Spleen (tissue), 11 donors: ENCODE results near the gene RMDN3. TPM values are rescaled to one million over a fixed set of nuclear protein-coding genes. Genes with fewer than 3 reads are reported as not detected.
A peak's percentile ranks its signal among the peaks of the same experiment; 100 is the strongest.

Experiments used
- DNase-seq: peaks from one replicate; pipeline ENCODE4 v3.0.0-alpha.2; 2020
- H3K27ac ChIP-seq, 8 donors: fragments of 200-600 bp; sonication (generic) in 7 of 8; 1 replicate in 4 of 8; 2 replicates in 4 of 8; pipeline versions ENCODE4 v1.5.0 to v1.8.0; 2016 to 2021; ENCODE audit warnings: inconsistent platforms in 4 of 8, mild to moderate bottlenecking in 4 of 8, moderate library complexity in 1 of 8
- H3K27me3 ChIP-seq, 7 donors: fragments of 200-600 bp; sonication (generic) in 6 of 7; replicated peaks in 1 of 7; 1 replicate in 4 of 7; 2 replicates in 3 of 7; pipeline versions ENCODE4 v1.5.0 to v1.8.0; 2016 to 2021; ENCODE audit warnings: inconsistent platforms in 3 of 7, mild to moderate bottlenecking in 1 of 7
- H3K36me3 ChIP-seq, 6 donors: fragments of 200-600 bp; sonication (generic) in 5 of 6; 1 replicate in 4 of 6; 2 replicates in 2 of 6; pipeline versions ENCODE4 v1.5.0 to v1.8.0; 2016 to 2021; ENCODE audit warnings: inconsistent platforms in 2 of 6
- H3K4me1 ChIP-seq, 6 donors: fragments of 200-600 bp; sonication (generic) in 5 of 6; 1 replicate in 3 of 6; 2 replicates in 3 of 6; pipeline versions ENCODE4 v1.5.0 to v1.8.0; 2016 to 2021; ENCODE audit warnings: inconsistent platforms in 3 of 6
- H3K4me3 ChIP-seq, 8 donors: fragments of 200-600 bp; sonication (generic) in 7 of 8; 1 replicate in 4 of 8; 2 replicates in 4 of 8; pipeline versions ENCODE4 v1.5.0 to v1.8.0; 2016 to 2021; ENCODE audit warnings: inconsistent platforms in 4 of 8, mild to moderate bottlenecking in 4 of 8, moderate library complexity in 2 of 8
- H3K9me3 ChIP-seq, 8 donors: fragments of 200-600 bp; sonication (generic) in 7 of 8; 1 replicate in 4 of 8; 2 replicates in 4 of 8; pipeline versions ENCODE4 v1.5.0 to v1.8.0; 2016 to 2021; ENCODE audit warnings: inconsistent platforms in 4 of 8
- CTCF ChIP-seq, 11 experiments: fragments of 200-600 bp in 7 of 11; fragments of 450-650 bp in 4 of 11; sonication (generic) in 4 of 11; IDR thresholded peaks in 8 of 11; conservative IDR thresholded peaks in 3 of 11; 1 replicate in 7 of 11; 2 replicates in 4 of 11; pipeline versions ENCODE4 v1.4.0 to v1.8.0; 2016 to 2021; ENCODE audit warnings: antibody characterized with exemption in 11 of 11, inconsistent platforms in 4 of 11, mild to moderate bottlenecking in 1 of 11
- POLR2A ChIP-seq, 3 donors: fragments of 450-650 bp; IDR thresholded peaks; one replicate each; pipeline ENCODE4 v1.5.1; 2017; ENCODE audit warnings: antibody characterized with exemption in 3 of 3, mild to moderate bottlenecking in 1 of 3
- POLR2AphosphoS5 ChIP-seq, 3 donors: sonication (generic); formaldehyde crosslinking; IDR thresholded peaks; one replicate each; pipeline ENCODE4 v1.5.1; 2017; ENCODE audit warnings: antibody characterized with exemption in 3 of 3
- WGBS, 5 donors: extraction: QIAGEN DNeasy Blood & Tissue Kit in 3 of 5; methylation state at CpG; one replicate each; pipeline versions ENCODE4 v1.1.5 to v1.1.7; 2013 to 2018; 5-methylcytosine and 5-hydroxymethylcytosine counted together
- intact Hi-C: fragments of 100-400 bp; cut with DNase I; formaldehyde crosslinking; loops from one replicate; pipeline ENCODE4 v1.15.0; 2023; ENCODE audit warnings: low total_unique reads
- polyA plus RNA-seq, 3 donors: library from polyadenylated mRNA; stranded (reverse); fragments of 200-250 nt; gene quantifications; one replicate each; pipeline ENCODE4 v1.2.1, GENCODE V29; 2013
- total RNA-seq, 7 donors: library from RNA; depleted of rRNA in 3 of 7; stranded (reverse); fragments of >200 nt in 3 of 7; fragmentation: NEBNext Ultra II Directional in 4 of 7; extraction: Animal tissue kit (Norgen Biotek cat#: 25700) in 4 of 7; gene quantifications; one replicate each; pipeline versions ENCODE4 v1.1.0 to v1.2.1, GENCODE V29; 2016 to 2021
- donor health status: healthy with polysubstance abuse.
- donor health status: DM: no; HTN: no; CAD: no; lungs with moderate emphysema.
- donor health status: DM: no; HTN: no; CAD: no.
- donor health status: Bipolar disorder and iron deficiency.
- donor health status: healthy.
- donor health status: DM: no; HTN: no; CAD: no.
- donor health status: DM: yes; HTN: yes; CAD: no.

Gene RMDN3
- total and polyA plus RNA-seq, 10 donors = 13.0 to 32.2 (median 23.2) TPM

- H3K36me3 ChIP-seq = peaks cover 3 to 99% (median 52%) of the 10 kb centered on the region in 6 donors
- intact Hi-C loops = no loop called here
- WGBS, 5 donors = 65 to 87% (median 81%) methylated on average over 5 to 7 of the region's 7 CpGs
- H3K9me3 ChIP-seq = no peaks in the 10 kb centered on the region
- H3K4me1 ChIP-seq = peaks cover 2 to 56% (median 16%) of the 10 kb centered on the region in 6 donors
- no peaks in the 10 kb centered on the region for H3K27me3 ChIP-seq
- TF ChIP-seq CTCF (IDR thresholded peaks at IDR 0.05 in 8 of 11, conservative IDR thresholded peaks at IDR 0.05 in 3 of 11) = no peak
- no peak for TF ChIP-seq POLR2A (IDR thresholded peaks at IDR 0.05)
- no peak for TF ChIP-seq POLR2AphosphoS5 (IDR thresholded peaks at IDR 0.05)
- DNase-seq = no peak
- no peak overlapping the region for H3K4me3 ChIP-seq
- H3K27ac ChIP-seq = no peak overlapping the region
These were observed 7.1 kb downstream of the RMDN3 start for GRCh38 chr15:40747685-40748631.

- Histone ChIP-seq H3K36me3 (peaks cover 3 to 99% (median 56%) of the 10 kb centered on the region in 6 donors), H3K4me1 (peaks cover 0 to 46% (median 8%) of the 10 kb centered on the region in 6 donors), H3K27me3 (no peaks in the 10 kb centered on the region), H3K27ac (peak overlapping the region in 1 of 8 donors; percentile 62), H3K9me3 (no peaks in the 10 kb centered on the region), H3K4me3 (no peak overlapping the region)
- WGBS, 5 donors = 65 to 84% (median 77%) methylated on average over 3 of the region's 3 CpGs
- TF ChIP-seq POLR2A (IDR thresholded peaks at IDR 0.05) (no peak), CTCF (IDR thresholded peaks at IDR 0.05 in 8 of 11, conservative IDR thresholded peaks at IDR 0.05 in 3 of 11) (no peak), POLR2AphosphoS5 (IDR thresholded peaks at IDR 0.05) (no peak)
- intact Hi-C loops = no loop called here
- DNase-seq = no peak
These were observed 8.1 kb downstream of the RMDN3 start for GRCh38 chr15:40746916-40747418.

GRCh38 chr15:40744815-40745152, 10.3 kb downstream of the RMDN3 start:
- peaks cover 0 to 40% (median 5%) of the 10 kb centered on the region in 6 donors for H3K4me1 ChIP-seq
- H3K9me3 ChIP-seq = no peaks in the 10 kb centered on the region
- peaks cover 0 to 99% (median 50%) of the 10 kb centered on the region in 6 donors for H3K36me3 ChIP-seq
- TF ChIP-seq CTCF (IDR thresholded peaks at IDR 0.05 in 8 of 11, conservative IDR thresholded peaks at IDR 0.05 in 3 of 11) (no peak), POLR2AphosphoS5 (IDR thresholded peaks at IDR 0.05) (no peak), POLR2A (IDR thresholded peaks at IDR 0.05) (no peak)
- no peaks in the 10 kb centered on the region for H3K27me3 ChIP-seq
- DNase-seq = no peak
- no peak overlapping the region for H3K4me3 ChIP-seq
- intact Hi-C loops = no loop called here
- peak overlapping the region in 3 of 8 donors; percentile 62 to 80 (median 67) for H3K27ac ChIP-seq
- WGBS, 5 donors = 78 to 90% (median 85%) methylated on average over 4 to 5 of the region's 5 CpGs
